ENCODE measurements around the gene PRICKLE1. TPM values are rescaled to one million over a fixed set of nuclear protein-coding genes. Genes with fewer than 3 reads are reported as not detected.

Gene PRICKLE1
- total and polyA plus RNA-seq, 2 of the 13 experiments (the other 11 are each of a cell fraction or from before 2014, with no cell fraction given): not detected

DNA sequence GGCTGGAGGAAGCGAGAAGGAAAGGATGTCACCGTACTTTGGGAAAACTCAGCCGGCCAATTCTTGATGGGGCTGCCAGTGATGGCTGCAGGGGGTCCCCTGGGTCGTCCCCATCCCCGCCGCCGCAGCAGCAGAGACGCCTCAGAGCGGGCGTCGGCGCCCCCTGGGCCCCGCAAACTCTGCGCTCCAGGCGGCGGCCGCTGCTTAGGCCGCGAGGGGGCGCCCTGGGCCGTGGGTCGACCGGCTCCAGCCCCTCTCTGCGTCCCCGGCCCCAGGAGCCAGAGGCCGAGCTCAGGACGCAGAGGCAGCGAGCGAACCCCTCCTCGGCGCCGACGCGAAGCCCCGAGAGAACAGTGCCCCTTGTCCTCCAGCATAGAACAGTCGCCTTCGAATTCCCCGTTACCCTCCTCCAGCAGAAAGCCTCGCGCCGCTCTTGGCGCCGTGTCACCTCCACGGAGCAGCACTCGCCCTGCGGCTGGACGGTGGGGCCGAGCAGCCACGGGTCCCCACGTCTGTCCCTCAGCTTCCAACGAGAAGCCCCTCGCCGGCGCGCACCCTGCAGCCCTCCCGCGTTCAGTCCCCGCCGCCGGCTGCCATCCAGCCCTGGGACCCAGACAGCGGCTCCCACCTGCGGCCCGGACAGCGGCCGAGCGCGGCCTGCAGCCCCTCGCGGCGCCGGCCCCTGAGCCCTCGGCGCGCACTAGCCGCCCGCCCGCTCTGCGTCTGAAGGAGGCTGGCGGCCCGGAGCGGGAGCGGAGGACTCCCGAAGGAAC, 106.6 kb downstream of the PRICKLE1 start (continued):
- TF ChIP-seq GATA4 (IDR thresholded peaks at IDR 0.05; ENCODE audit: borderline replicate concordance, low read depth) (no peak), ZNF121 (CRISPR knock-in tag; IDR thresholded peaks at IDR 0.05) (no peak), NCOA1 (CRISPR knock-in tag; IDR thresholded peaks at IDR 0.05) (no peak), ZNF747 (CRISPR knock-in tag; IDR thresholded peaks at IDR 0.05; ENCODE audit: borderline replicate concordance) (no peak)
- TF ChIP-seq, protein P1, sequence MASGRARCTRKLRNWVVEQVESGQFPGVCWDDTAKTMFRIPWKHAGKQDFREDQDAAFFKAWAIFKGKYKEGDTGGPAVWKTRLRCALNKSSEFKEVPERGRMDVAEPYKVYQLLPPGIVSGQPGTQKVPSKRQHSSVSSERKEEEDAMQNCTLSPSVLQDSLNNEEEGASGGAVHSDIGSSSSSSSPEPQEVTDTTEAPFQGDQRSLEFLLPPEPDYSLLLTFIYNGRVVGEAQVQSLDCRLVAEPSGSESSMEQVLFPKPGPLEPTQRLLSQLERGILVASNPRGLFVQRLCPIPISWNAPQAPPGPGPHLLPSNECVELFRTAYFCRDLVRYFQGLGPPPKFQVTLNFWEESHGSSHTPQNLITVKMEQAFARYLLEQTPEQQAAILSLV (CRISPR knock-in tag; IDR thresholded peaks at IDR 0.05; ENCODE audit: borderline replicate concordance): no peak

GRCh38 chr12:42482041-42482747, 107.4 kb downstream of the PRICKLE1 start:
- DNase-seq (ENCODE audit: low spot score) (peak; percentile 3), ATAC-seq (no peak), FAIRE-seq (no peak)
- H3K4me1 ChIP-seq (ENCODE audit: insufficient read depth, low read length): peaks cover 7% of the 10 kb centered on the region
- POLR2A ChIA-PET: no interaction called here
- H4K20me1 ChIP-seq (ENCODE audit: insufficient read depth, low read length): no peaks in the 10 kb centered on the region
- H2AFZ ChIP-seq (ENCODE audit: low read length): no peak overlapping the region
- BruUV-seq (replicated peaks): no TSS peak
- no peaks in the 10 kb centered on the region for H3K36me3 ChIP-seq (replicated peaks in 1 of 2; ENCODE audit: control insufficient read depth in 1 of 2, insufficient read depth in 2 of 2, low read length in 2 of 2)
- H3K9ac ChIP-seq (ENCODE audit: insufficient read depth, low read depth, low read length): no peak overlapping the region
- TF ChIP-seq ZNF567 (CRISPR knock-in tag; IDR thresholded peaks at IDR 0.05; ENCODE audit: borderline replicate concordance) (no peak), CEBPB (IDR thresholded peaks at IDR 0.05; ENCODE audit: borderline replicate concordance, low read depth, low read length) (no peak), POGZ (CRISPR knock-in tag; IDR thresholded peaks at IDR 0.05) (no peak), NFE2 (CRISPR knock-in tag; IDR thresholded peaks at IDR 0.05) (no peak), HNRNPL (IDR thresholded peaks at IDR 0.05; ENCODE audit: low read depth, low read length) (no peak)
- TF ChIP-seq, protein P2, sequence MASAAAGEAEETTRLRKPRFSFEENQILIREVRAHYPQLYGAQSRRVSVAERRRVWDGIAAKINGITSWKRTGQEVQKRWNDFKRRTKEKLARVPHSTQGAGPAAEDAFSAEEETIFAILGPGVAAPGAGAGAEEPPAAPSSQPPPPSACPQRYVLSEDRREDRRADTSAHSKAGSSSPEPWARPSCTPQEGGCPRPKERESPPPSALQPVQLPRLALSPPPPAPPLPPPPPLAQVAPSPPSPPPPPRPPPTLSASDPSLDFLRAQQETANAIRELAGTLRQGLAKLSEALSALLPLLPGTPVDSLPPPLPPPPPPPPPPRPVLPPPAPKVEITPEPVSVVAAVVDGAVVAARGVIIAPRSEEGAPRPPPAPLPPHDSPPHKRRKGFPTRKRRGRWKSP (CRISPR knock-in tag; IDR thresholded peaks at IDR 0.05): no peak
- H3K4me3 ChIP-seq (replicated peaks in 1 of 3; ENCODE audit: insufficient read depth in 1 of 3, low read depth in 2 of 3, low read length in 3 of 3): peak overlapping the region in 1 of 3 experiments; percentile 88; a peak in 1 of 6 replicates
- no peaks in the 10 kb centered on the region for H3K9me3 ChIP-seq (ENCODE audit: low read length)
- CTCF ChIA-PET (ENCODE audit: low intra/inter-chr PET ratio, low total read pairs): interaction anchor here (0.7 to 2.8 kb wide), 2 partner anchors 87 to 458 kb away, joined by 3 to 22 read pairs; no protein-coding TSS in a partner anchor
- intact Hi-C loops (cut with micrococcal nuclease; ENCODE audit: unreplicated experiment) (loop anchor here (2.0 kb wide), 1 partner anchor 857 kb away; no protein-coding TSS in a partner anchor), in situ Hi-C loops (cut with HindIII; ENCODE audit: extremely low pct_ligation_motif_present, low pct_unique_long_range_greater_than_20kb) (loop anchor here (5.0 to 25.0 kb wide), 2 partner anchors 85 to 855 kb away; no protein-coding TSS in a partner anchor)
- H3K79me2 ChIP-seq (ENCODE audit: insufficient read depth, low read length): no peaks in the 10 kb centered on the region
- H3K27me3 ChIP-seq (ENCODE audit: control insufficient read depth in 1 of 2, insufficient read depth in 2 of 2, low read length in 2 of 2): peaks cover 0 to 42% of the 10 kb centered on the region in 2 experiments; a peak in 4 of 5 replicates
- WGBS (ENCODE audit: low lambda C conversion rate): 44% methylated on average over 18 of the region's 18 CpGs
- H3K27ac ChIP-seq (ENCODE audit: extremely low read length, insufficient read depth, low read length): no peak overlapping the region
- H3K4me2 ChIP-seq (ENCODE audit: low read depth, low read length): peak overlapping the region; percentile 99
